ENCODE data around the gene CCNF. TPM values are rescaled to one million over a fixed set of nuclear protein-coding genes. Genes with fewer than 3 reads are reported as not detected.

Gene CCNF
- total and polyA plus RNA-seq, 2 of the 4 experiments (the other 2 are of a cell fraction): 8.2 to 20.1 TPM

DNA sequence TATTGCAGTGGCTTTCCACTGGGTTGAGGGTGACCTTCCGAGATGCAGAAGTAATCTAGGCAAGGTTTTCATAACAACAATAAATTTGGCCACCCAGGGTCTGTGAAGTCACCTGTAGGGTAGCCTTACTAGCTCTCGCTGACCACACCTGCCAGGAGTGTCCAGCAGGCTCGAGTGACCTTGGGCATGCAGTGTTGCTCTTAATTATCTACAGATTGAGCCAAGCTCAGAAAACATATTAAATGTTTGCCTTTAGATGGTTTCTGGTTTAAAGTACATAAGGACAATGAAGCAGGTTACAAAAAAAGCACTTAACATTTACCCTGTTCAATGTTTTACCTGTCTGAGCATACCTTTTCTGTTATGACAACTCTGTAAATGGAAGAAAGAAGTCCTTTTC lies 47.5 kb downstream of the CCNF start:
- Histone ChIP-seq H4K8ac (ENCODE audit: low read depth in 2 of 2, low read length in 2 of 2) (no peak overlapping the region), H3K9ac (ENCODE audit: low read depth, low read length) (no peak overlapping the region), H2BK5ac (ENCODE audit: low read depth, low read length, poor library complexity, severe bottlenecking) (no peak overlapping the region), H2BK20ac (ENCODE audit: low read depth, low read length) (no peak overlapping the region), H4K5ac (ENCODE audit: low read depth, low read length) (no peak overlapping the region), H3K9me1 (ENCODE audit: insufficient read depth, low read length) (no peaks in the 10 kb centered on the region; the same call in 1 of the 2 replicates), H3K27me3 (ENCODE audit: control insufficient read depth, insufficient read depth, low read length) (no peaks in the 10 kb centered on the region), H2AK9ac (replicated peaks; ENCODE audit: low read depth, low read length, poor library complexity) (no peak overlapping the region), H2BK15ac (ENCODE audit: low read depth, low read length) (no peak overlapping the region), H3K36me3 (ENCODE audit: control insufficient read depth, insufficient read depth, low read length) (no peaks in the 10 kb centered on the region), H2AFZ (replicated peaks; ENCODE audit: low read length, poor library complexity) (no peak overlapping the region), H3K56ac (ENCODE audit: extremely low read depth, insufficient read depth, low read length) (no peak overlapping the region), H4K91ac (ENCODE audit: insufficient read depth, low read depth, low read length) (no peak overlapping the region), H3K27ac (ENCODE audit: insufficient read depth, low read length) (no peak overlapping the region), H2AK5ac (ENCODE audit: low read depth, low read length) (no peak overlapping the region), H3K4me2 (ENCODE audit: low read depth, low read length) (no peak overlapping the region), H4K20me1 (ENCODE audit: insufficient read depth, low read length) (peaks cover 28% of the 10 kb centered on the region), H3K9me3 (ENCODE audit: control insufficient read depth, insufficient read depth, low read length) (no peaks in the 10 kb centered on the region), H2BK120ac (ENCODE audit: low read depth, low read length) (no peak overlapping the region), H3K14ac (replicated peaks; ENCODE audit: low read depth, low read length) (no peak overlapping the region), H3K4me3 (ENCODE audit: insufficient read depth, low read depth, low read length) (no peak overlapping the region), H3K23ac (ENCODE audit: low read depth, low read length) (no peak overlapping the region), H3K4ac (ENCODE audit: low read depth, low read length) (no peak overlapping the region), H3K79me1 (ENCODE audit: low read depth in 1 of 2, low read length in 2 of 2) (peaks cover 11 to 64% of the 10 kb centered on the region in 2 experiments; a peak in 3 of 4 replicates), H3K4me1 (ENCODE audit: control insufficient read depth, insufficient read depth, low read length) (peaks cover 8% of the 10 kb centered on the region), H3K18ac (ENCODE audit: low read depth, low read length) (no peak overlapping the region)
- ChIA-PET CTCF (no interaction called here), POLR2A (ENCODE audit: unreplicated experiment) (no interaction called here)
- dilution Hi-C loops (cut with HindIII; ENCODE audit: low sequenced_read_pairs, unreplicated experiment): no loop called here
- no peak for DNase-seq
- WGBS, 2 experiments (ENCODE audit: extremely low coverage in 2 of 2, insufficient read length in 1 of 2): 100% methylated on average over 1 of the region's 3 CpGs; no CpG with 5 or more reads in 1 of the 2 experiments
- no TSS peak for BruUV-seq (replicated peaks)
- no peak for ATAC-seq (ENCODE audit: low read depth)
- in situ Hi-C loops (cut with MboI; ENCODE audit: low sequenced_read_pairs): no loop called here
- TF ChIP-seq MAFK (IDR thresholded peaks at IDR 0.05; ENCODE audit: low read depth, low read length) (no peak), RAD21 (IDR thresholded peaks at IDR 0.05; ENCODE audit: low read length) (no peak), MXI1 (IDR thresholded peaks at IDR 0.05; ENCODE audit: borderline replicate concordance, low read depth, low read length) (no peak), CHD1 (IDR thresholded peaks at IDR 0.05; ENCODE audit: low read depth, low read length) (no peak), CEBPB (IDR thresholded peaks at IDR 0.05; ENCODE audit: low read depth, low read length) (no peak)
- intact Hi-C loops (cut with micrococcal nuclease): no loop called here

All from IMR-90 (cell line).